Measurements from ENCODE around the gene SPDYC.

SPDYC gene

DNA sequence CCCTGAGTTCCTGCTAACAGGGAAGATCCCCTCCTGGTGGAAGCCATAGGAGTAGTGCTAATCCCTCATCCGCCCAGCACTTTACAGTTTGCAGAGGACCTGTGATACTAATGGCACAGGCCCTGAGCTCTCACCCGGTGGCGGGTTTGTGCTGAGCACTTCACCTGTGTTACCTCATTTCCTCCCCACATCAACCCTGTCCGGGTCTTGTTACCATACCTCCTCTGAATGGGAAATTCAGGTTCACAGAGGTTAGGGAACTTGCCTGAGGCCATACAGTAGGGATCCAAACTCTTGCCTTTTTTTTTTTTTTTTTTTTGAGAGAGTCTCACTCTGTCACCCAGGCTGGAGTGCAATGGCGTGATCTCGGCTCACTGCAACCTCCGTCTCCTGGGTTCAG is 36.9 kb downstream of the SPDYC start:
- DNase-seq (ENCODE audit: low read depth, low spot score) = no peak

DNA sequence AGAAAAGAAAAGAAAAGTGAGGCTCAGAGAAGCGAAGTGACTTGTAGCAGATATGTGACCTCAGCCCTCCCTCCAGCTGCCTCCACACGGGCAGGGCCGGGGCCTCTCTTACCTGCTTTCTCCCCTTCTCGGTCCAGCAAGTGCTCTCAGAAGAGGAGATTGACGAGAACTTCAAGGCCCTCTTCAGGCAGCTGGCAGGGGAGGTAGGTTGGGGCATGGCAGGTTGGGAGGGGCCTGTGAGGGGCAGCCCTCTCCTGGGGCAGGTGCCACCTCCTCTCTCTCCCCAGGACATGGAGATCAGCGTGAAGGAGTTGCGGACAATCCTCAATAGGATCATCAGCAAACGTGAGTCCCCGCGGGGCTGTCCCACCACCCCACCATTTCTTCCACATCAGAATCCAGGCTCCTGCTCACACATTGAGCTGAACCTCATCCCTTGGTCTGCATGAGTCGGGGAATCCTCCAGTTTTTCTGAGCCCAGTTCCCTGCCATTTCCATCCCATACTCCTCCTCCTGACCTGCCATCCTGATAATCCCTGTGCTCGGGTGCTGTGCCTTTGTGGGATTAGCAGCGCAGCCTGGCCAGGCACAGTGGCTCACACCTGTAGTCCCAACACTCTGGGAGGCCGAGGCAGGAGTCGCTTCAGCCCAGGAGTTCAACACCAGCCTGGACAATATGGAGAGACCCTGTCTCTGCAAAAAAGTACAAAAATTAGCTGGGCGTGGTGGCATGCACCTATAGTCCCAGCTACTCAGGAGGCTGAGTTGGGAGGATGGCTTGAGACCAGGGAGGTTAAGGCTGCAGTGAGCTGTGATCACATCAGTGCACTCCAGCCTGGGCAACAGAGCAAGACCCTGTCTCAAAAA is 38.1 kb downstream of the SPDYC start:
- no peak for DNase-seq (ENCODE audit: low read depth, low spot score)

- no peak for DNase-seq (ENCODE audit: low read depth, low spot score)
Observed at GRCh38 chr11:65208785-65209710, 39.0 kb downstream of the SPDYC start.

DNA sequence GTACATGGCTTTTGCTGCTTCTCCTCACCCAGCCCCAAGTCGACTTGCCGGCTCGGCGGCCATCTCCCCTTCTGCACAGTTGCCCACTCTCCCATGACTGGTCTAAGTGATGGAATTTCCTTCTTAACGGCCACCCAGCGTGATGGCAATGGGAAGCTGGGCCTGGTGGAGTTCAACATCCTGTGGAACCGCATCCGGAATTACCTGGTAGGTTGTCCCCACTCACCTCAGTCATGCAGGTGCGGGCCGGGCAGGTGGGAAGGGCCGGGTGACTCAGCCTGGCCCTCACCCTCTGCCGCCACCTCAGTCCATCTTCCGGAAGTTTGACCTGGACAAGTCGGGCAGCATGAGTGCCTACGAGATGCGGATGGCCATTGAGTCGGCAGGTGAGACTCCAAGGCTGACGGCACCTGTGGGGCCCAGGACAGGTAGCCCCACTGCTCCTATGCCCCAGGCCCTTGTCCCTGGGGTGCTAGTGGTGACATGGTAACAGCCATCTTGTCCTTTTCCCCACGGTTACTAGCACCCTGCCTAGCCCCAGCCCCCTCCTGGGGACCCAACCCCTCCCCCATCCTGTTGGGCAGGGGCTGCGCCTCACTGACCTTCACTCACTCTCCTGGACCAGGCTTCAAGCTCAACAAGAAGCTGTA is 39.8 kb downstream of the SPDYC start:
- no peak for DNase-seq (ENCODE audit: low read depth, low spot score)

GRCh38 chr11:65210361-65210731 is 40.3 kb downstream of the SPDYC start:
- DNase-seq (ENCODE audit: low read depth, low spot score) = no peak

DNA sequence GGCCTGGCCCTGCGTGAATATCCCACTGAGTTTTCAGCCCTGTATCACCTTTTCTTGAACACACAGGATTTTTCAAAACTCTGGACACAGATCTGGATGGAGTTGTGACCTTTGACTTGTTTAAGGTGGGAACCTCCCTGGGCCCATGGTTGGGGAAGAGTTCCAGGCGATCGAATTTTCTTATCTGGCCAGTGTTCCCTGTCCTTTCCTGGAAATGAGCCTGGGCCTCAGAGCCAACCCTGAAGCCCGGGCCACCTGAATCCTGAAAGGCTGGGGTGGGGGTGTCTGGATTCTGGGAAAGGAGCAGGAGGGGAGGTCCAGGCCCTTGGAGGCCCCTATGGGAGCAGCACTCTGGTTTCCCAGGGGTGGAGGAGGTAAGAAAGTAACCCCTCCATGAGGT is 40.7 kb downstream of the SPDYC start:
- DNase-seq (ENCODE audit: low read depth, low spot score) = no peak

DNA sequence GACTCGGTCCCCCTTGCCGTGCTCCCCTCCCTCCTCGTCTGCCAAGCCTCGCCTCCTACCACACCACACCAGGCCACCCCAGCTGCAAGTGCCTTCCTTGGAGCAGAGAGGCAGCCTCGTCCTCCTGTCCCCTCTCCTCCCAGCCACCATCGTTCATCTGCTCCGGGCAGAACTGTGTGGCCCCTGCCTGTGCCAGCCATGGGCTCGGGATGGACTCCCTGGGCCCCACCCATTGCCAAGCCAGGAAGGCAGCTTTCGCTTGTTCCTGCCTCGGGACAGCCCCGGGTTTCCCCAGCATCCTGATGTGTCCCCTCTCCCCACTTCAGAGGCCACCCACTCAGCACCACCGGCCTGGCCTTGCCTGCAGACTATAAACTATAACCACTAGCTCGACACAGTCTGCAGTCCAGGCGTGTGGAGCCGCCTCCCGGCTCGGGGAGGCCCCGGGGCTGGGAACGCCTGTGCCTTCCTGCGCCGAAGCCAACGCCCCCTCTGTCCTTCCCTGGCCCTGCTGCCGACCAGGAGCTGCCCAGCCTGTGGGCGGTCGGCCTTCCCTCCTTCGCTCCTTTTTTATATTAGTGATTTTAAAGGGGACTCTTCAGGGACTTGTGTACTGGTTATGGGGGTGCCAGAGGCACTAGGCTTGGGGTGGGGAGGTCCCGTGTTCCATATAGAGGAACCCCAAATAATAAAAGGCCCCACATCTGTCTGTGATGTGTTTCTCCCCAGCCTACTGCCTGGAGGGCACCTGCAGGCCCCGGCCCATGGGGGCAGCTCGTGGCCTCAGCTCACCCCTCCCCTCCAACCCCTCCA is 41.5 kb downstream of the SPDYC start:
- no peak for DNase-seq (ENCODE audit: low read depth, low spot score)

DNA sequence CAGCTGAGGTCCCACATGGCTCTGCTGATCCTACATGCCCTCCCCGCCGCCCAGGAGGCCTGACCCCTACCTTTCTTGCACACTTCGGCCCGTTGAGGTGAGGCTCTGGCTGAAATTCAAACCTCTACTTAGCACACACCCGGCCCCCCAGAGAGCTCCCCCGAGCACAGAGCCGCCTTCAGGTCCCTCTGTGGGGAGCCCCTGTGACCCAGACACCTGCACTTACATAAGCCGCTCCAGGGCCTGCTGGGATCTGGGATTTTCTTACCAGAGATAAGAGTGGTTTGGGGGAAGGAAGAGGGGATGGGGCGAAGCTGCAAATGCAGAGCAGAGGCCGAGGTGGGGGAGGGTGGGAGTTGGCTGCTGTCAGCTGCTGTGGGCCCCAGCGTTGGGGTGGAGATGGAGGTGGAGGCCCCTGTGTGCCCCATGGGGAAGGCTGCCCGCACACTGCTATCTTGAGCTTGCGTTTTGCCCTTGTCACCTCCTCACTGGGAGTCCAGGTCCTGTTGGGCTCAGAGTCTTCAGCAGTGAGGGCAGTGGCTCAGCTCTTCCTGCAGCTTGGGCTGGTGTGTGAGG is 42.3 kb downstream of the SPDYC start:
- no peak for DNase-seq (ENCODE audit: low read depth, low spot score)

- no peak for DNase-seq (ENCODE audit: low read depth, low spot score)
Observed at GRCh38 chr11:65213322-65214211, 43.5 kb downstream of the SPDYC start.

DNA sequence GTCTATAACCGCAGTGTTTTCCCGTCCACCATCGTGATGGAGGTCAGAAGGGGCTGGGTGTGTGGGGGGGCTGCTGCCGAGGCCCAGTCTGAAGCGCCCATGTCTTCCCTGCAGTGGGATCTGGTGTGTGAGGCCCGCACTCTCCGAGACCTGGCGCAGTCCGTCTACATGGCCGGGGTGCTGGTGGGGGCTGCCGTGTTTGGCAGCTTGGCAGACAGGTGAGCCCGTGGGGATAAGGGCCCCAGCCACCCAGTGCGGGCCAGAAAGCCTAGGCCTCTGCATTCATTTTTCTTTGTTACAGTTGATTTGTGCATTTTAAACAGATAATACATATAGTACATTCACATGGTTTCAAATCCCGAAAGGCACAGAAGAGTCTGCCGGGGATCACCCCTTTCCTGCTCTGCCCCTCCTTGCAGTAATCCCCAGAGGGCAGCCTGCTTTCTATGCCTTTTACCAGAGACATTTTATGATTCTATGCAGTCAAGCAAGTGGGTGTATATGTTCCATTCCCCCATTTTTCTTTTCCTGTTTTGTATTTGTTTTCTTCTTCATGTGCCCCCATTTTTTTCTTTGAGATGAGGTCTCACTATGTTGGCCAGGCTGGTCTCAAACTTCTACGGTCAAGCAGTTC is 44.3 kb downstream of the SPDYC start:
- DNase-seq (ENCODE audit: low read depth, low spot score) = no peak

DNA sequence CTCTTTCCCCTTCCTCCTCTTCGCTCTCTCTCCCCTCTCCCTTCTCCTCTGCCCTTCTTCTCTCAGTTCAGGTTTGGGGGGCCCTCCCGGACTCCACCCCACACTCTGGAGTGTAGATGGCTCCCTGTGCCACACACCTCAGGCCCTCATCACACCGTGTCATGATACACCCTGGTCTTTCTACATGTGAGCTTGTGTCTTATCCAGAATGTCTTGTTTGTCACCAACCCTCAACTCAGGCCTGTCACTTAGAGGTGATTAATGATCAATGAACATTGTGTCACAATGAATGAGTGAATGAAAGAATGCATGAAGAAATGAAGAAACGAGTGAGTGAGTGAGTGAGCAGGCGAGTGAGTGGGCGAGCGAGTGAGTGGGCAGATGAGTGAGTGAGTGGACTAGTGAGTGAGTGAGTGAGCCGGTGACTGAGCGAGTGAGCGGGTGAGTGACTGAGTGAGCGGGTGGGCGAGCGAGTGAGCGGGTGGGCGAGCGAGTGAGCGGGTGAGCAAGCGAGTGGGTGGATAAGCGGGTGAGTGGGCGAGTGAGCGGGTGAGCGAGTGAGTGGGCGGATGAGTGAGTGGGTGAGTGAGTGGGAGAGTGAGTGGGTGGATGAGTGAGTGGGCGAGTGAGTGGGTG is 45.5 kb downstream of the SPDYC start:
- DNase-seq (ENCODE audit: low read depth, low spot score) = no peak

- no peak for DNase-seq (ENCODE audit: low read depth, low spot score)
Observed at GRCh38 chr11:65216830-65217229, 46.8 kb downstream of the SPDYC start.

GRCh38 chr11:65217441-65218423 is 47.7 kb downstream of the SPDYC start:
- DNase-seq (ENCODE audit: low read depth, low spot score) = no peak

DNA sequence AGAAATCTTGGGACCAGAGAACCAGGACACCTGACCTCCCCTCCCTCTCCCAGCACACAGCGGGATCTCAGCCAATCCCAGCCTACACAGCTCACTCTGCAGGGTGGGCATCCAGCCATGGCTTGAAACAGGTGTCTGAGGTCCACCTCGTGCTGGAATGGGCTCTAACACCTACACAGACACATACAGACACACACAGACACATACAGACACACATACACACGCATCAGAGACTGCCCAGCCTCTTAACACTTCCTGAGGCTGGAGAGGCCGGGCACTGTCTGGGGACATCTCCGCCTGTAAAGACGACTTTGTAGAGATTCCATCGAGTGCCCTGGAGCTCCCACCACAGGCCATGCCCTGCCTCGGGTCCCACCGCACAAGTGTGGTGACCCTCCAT is 48.4 kb downstream of the SPDYC start:
- no peak for DNase-seq (ENCODE audit: low read depth, low spot score)

DNA sequence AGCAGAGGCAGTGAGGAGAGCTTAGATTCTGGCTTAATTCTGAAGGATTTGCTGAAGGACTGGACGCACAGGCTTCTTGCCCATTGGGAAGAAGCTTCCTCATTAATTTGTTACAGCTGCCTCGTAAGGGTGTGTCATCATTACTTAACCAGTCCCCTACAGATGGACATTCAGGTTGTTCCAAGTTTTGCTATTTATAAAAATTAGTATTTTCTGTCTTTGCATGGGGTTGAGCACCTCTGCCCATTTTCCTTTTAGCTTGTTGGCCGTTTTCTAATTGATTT is 49.8 kb downstream of the SPDYC start:
- no peak for DNase-seq (ENCODE audit: low read depth, low spot score)

- no peak for DNase-seq (ENCODE audit: low read depth, low spot score)
Observed at GRCh38 chr11:65221026-65221425, 51.0 kb downstream of the SPDYC start.

All from ELF-1 (cell line).